ENCODE measurements around the gene AREL1.

AREL1 gene

GRCh38 chr14:74697976-74698375 lies 14.9 kb downstream of the AREL1 start:
- no peak for DNase-seq

GRCh38 chr14:74697543-74697942 lies 15.3 kb downstream of the AREL1 start:
- DNase-seq, result no peak

DNA sequence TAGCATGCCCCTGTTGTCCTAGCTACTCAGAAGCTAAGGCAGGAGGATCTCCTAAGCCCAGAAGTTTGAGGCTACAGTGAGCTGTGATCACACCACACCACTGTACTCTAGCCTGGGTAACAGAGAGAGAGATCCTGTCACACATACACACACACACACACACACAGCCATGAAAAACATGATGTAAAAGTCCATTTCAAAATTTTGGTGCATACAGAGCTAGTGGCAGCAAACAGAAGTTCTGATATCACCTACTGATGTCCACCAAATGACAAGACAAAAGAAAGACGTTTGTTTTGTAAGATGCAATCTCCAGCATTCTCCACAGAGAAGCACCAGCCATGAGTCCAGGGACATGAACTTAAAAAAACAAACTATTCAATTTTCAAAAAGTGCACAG lies 15.9 kb downstream of the AREL1 start:
- no peak for DNase-seq

- DNase-seq, result no peak
These were observed 17.5 kb downstream of the AREL1 start for GRCh38 chr14:74695406-74695805.

GRCh38 chr14:74693191-74693590 lies 19.7 kb downstream of the AREL1 start:
- DNase-seq, result no peak

DNA sequence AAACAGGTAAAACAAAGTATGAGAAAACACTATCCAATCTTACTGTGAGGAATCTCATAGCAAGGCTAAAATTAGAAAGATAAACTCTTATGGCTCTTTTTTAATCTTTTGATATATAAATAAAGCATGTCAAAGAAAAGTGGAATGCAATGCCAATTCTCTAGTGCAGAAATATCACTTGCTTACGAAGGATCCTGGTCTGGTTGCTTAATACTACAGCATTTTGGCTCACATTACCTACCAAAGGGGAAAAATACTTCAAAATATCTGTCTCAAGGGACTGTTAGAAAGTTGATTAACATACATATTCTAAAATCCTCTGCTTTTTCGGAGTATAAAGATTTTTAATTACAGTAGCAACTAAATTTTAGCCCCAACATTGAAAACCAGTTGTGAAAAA lies 21.4 kb downstream of the AREL1 start:
- DNase-seq, result no peak

- DNase-seq, result no peak
These were observed 26.8 kb downstream of the AREL1 start for GRCh38 chr14:74685921-74686678.

- no peak for DNase-seq
These were observed 27.8 kb downstream of the AREL1 start for GRCh38 chr14:74685056-74685455.

DNA sequence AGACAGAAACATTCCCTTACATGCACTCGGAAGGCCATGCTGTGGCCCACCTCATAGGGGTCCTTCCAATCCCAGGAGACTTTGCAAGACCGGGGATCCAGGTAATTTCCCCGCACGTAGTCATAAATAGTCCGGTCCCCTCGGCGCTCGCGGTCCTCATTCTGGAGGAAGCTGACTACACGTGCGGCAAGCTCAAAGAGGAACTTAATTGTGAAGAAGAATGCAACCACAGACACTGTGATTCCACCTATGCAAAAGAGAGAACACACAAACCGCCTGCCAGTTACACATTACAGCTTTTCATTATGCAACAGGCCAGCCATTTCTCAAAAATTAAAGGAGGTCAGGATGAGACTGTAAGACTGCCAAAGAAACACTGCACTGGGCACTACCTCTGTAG lies 28.4 kb downstream of the AREL1 start:
- DNase-seq, result no peak

- no peak for DNase-seq
These were observed 29.5 kb downstream of the AREL1 start for GRCh38 chr14:74683406-74683805.

DNA sequence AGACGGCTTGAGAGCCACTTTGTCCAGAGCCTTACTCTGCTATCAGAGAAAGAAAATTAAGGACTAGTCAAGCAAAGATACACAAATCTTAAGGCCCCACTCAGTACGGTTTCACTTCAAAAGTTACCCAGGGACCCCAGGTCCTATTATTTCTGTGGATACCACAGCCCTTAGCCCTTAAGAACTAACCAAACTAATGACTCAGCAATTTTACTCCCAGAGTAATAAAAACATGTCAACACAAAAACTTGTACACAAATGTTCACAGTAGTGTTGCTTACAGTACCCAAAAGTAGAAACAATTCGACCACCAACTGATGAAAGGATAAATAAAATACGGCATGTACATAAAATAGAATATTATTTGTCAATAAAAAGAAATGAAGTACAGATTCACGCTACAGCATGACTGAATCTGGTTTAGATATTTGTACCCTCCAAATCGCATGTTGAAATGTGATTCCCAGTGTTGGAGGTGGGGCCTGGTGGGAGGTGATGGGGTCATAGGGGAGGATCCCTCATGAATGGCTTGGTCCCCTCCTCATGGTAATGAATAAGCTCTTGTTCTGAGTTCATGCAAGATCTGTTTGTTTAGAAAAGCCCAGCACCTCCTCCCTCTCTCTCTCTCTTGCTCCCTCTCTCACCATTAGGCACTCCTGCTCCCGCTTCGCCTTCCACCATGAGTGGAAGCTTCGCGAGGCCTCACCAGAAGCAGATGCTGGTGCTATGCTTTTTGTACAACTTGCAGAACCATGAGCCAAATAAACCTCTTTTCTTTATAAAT lies 30.5 kb downstream of the AREL1 start:
- DNase-seq, result no peak

DNA sequence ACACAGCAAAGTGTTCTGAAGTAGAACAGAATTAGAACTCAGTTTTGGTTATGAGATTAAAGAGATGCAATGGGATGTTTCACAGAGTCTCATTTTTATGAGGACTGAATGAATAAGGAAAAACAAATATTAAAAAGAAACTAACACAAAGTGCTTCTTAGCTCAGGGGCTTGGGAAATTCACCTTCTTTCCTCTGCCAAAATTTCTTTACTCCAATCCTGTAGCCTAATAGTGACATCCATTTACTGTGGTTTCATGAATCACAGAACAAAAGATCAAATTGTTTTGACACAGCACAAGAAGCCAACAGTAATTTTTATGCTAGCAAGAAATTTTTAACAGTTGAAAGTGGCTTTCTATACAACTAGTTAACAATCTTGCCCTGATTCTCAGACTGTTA lies 37.7 kb downstream of the AREL1 start:
- DNase-seq, result no peak

- DNase-seq, result no peak
These were observed 39.1 kb downstream of the AREL1 start for GRCh38 chr14:74673768-74674167.

GRCh38 chr14:74671789-74672188 lies 41.1 kb downstream of the AREL1 start:
- no peak for DNase-seq

DNA sequence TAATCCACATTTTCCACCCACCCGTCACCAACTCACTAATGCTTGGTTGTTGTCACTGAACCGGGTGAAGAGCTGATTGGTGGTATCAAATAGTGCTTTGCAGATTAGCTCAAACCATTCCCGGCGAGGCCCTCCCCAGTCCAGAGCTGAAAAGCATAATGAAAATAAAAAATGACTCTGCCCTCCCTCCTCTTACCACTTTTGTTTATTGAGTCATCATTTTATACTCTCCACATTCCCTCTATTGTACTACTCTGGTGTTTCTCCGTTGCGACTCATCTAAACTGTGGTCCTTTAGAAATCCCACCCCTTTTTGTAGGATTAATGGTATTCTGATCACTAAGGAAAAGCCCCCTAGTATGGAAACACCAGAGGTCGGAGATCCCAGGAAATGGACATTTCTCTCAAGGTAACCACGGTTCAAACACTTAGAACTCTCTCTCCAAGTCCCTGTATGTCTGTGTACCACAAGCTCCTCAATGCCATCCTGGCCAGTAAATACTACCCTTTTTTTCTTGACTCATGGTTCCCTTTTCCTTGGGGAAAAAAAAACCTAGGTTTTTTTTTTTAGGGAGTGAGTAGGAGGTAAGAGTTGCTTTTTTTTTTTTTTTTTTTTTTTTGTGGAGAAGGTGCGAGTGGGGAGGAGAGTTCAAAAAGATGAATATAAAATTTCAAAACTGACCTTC lies 42.0 kb downstream of the AREL1 start:
- DNase-seq, result no peak

DNA sequence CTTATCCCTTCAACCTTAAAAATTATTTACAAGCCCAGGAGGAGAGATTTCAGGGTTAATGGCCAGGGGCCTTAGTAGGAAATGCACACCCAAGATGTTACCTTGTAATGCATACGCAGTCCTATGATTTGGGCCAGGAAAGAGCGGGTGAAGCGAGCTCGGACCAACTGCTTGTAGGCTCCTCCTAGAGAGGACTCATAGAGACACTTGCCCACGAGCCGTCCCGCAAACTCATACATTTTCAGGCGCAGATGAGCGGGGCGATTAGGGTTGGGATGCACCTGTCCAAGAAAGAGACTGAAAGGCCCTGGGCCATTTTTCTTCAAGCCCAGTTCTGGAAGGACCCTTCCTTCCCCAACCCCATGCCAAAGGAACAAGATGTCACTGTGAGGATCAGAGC lies 43.0 kb downstream of the AREL1 start:
- DNase-seq, result no peak

DNA sequence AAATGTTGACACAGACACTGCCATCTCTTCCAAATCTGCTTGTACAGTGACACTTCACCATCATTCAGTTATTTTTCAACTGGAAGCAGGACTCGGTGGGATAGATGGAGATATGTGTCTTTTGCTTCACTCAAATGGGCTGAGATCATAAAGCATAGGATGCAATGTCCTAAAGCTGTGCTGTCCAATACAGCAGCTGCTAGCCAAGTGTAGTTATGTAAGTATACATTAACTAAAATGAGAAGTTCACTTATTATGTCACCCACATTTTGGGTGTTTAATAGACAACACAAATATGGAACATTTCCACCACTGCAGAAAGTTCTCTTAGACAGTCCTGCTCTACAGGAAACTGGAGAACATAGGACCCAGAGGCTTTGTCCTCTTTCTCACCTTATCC lies 43.6 kb downstream of the AREL1 start:
- DNase-seq, result no peak

GRCh38 chr14:74667758-74668157 lies 45.1 kb downstream of the AREL1 start:
- DNase-seq, result no peak

DNA sequence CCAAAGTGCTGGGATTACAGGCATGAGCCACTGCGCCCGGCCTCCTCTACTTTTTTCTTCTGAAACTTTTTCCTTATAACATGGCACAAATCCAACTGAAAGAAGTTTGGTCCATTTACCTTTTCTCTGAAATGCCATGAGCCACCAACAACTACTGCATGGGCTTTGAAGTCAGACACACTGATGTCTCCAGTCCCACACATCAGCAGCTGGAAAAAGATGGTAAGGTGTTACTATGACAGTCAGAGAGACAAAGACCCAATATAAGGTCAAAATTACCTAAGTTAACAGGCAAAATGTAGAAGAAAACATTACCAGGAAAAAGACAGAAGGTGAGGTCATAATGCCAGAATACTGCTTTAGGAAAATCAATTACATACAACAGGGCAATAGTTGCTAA lies 48.2 kb downstream of the AREL1 start:
- no peak for DNase-seq

- no peak for DNase-seq
These were observed 49.0 kb downstream of the AREL1 start for GRCh38 chr14:74663884-74664283.

DNA sequence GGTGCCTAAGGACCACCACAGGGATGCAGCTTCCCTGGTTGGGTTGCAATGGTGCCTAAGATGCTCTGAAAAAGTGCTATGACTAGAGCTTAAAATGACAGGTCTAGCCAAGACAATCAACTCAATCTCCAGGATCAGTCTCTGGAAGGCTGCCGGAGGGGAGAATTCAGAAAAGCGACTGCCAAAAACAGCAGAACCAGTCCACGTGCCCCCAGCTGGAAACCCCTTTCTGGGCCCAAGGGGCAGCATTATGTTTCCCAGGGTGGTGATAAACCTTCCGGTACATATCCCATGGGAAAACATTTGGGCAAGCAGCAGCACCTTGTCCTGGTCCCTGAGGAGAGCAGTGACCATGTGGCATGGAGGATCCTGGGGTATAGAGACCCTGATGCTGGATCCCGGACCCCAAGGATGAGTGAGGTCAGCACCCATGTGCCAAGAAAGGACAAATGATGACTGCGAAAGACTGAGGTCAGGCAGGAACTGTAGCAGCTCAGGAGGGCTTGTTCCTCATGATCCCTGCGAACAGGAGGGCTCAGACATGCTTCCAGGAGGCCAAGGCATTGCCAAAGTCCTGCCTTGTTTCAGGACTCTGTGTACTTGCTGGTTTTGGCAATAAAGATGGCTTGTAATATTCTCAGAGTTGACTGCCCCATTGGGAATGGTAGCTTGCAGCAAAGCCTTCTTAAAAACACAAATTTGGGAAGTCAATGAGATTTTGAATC lies 51.0 kb downstream of the AREL1 start:
- no peak for DNase-seq

DNA sequence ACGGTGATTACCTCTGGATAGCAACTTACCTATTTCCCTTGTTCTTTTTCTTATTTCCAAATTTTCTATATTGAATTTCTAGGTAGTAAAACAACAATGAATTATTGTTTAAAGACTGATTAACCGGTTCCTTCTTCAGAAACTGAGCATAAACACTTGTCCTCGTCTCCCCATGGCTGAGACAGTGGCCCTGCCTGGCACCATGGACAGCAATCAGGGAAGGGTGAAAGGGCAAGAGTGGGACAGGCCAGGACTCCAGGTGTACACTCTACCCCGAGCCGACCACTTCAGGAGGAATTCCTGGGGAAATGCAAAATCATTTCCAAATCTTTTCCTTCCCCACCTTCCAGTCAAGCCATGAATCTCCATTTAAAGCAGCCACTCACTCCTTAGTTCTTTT lies 52.0 kb downstream of the AREL1 start:
- no peak for DNase-seq

- no peak for DNase-seq
These were observed 52.7 kb downstream of the AREL1 start for GRCh38 chr14:74660167-74660566.

All from effector CD4-positive, alpha-beta T cell (primary cell).